NCI-H226 (cell line): ENCODE results near the gene GCDH.
"Not testable (repeated sequence)": the region's sequence is repeated elsewhere in the genome, so short reads cannot be mapped to it uniquely, and the experiment has no call there.

Source experiments
- DNase-seq: peaks from one replicate; pipeline ENCODE4 v3.0.0-alpha.2; 2015

GCDH gene

DNA sequence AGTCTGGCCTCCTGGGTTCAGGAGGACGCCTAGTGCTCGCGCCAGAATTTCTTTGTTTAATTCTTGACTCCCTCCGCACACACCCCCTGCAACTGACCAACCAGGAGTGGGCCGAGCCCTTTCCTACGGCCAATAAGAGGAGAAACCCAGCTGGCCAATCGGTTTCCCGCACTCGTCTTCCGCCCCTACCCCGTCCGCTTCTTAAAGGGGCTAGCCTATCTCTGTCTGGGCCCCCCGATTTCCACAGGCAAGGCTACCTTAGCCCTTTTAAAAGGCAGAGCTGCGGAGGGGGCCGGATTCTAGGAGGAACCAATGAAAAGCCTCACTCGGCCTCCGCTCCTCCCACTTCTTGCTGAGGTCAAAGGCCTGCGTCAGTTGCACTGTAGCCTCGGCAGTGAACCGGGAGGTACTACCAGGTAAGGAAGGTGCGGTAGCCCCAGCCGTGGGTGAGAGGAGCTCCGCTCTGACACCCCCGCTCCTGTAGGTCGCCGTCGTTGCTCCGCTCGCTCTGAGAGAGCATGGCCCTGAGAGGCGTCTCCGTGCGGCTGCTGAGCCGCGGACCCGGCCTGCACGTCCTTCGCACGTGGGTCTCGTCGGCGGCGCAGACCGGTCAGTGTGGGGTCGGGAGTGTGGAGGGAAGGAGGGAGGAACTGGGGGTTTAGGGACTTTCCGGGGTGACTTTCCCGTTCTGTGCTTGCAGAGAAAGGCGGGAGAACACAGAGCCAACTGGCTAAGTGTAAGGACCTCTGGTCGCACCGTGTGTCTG is at the start of gene GCDH:
GCDH (plus strand) TSS at position 374 of the 766 bp plus-strand sequence; CDS start at position 519, 145 bp downstream.
- DNase-seq = peak; percentile 100

DNA sequence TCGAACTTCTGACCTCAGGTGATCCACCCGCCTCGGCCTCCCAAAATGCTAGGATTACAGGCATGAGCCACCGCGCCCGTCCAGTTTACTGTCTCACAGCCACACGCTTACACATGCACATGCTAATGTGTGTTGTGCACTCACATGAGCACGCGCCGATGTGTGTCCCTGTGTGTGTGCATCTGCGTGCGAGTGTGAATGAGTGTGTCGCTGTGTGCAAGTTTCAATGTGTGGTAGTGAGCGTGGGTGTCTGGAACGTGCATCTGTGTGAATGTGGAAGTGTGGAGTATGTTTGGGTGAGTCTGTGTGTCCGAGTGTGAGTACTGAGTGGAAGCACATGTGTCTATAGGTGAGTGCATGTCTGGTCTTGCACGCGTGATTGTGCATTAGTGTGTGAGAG is 48.4 kb upstream of the GCDH start:
- DNase-seq = no peak

DNA sequence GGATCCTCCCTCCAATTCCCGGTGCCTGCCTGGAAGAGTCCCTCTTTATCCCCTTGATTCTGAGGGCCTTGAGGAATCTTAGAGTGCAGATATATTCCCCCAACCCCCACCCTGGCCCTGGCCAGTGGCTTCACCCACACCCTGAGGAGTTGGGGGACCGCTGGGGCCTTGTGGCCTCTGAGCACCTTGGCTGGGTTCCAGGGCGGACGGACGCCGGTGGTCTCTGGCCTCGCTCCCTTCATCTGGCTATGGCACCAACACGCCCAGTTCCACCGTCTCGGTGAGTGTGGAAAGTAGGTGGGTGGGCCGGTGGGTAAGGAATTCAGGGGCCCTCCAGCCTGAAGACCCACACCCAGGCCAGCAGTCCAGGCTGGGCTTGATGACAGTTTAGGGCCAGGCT is 47.6 kb upstream of the GCDH start:
- DNase-seq = no peak

DNA sequence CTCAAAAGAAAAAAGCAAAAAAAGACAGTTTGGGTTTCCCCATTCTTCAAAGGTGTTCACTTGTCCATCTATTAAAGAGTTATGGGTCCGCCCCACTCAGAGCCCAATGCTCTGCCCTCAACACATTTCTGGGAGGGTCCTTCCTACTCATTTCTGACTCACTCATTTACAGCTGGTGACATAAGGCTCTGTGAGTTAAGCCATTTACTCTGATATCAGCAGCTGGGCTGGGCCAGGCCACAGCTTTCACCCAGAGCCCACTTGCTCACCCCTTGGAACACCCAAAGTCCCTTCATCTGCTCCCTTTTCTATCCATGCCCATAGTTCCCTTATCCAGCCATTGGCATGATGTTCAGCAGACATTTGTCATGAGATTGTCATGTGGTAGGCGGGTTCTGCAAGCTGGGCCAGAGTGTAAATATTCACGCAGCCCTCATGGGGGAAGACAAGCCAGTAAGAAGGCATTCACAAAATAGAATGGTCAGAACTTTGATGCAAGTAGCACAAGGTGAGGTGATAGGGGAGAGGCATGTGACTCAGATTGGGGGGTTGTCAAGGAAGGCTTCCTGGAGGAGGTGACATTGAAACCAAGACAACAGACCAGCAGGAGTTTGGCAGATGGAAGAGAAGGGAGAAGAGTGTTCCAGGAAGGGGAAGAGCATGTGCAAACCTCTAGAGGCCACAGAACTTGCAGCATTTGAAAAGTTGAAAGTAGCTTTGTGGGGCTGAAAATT is 46.8 kb upstream of the GCDH start:
- no peak for DNase-seq

DNA sequence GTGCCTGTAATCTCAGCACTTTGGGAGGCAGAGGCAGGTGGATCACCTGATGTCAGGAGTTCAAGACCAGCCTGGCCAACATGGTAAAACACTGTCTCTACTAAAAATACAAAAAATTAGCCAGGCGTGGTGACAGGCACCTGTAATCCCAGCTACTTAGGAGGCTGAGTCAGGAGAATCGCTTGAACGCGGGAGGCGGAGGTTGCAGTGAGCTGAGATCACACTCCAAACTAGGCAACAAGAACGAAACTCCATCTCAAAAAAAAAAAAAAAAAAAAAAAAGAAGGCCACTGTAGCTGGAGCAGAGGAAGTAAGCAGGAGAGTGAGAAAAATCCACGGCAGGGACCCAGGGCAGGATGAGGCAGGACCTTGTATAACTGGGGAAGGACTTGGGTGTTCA is 44.3 kb upstream of the GCDH start:
- DNase-seq = not testable (repeated sequence)

DNA sequence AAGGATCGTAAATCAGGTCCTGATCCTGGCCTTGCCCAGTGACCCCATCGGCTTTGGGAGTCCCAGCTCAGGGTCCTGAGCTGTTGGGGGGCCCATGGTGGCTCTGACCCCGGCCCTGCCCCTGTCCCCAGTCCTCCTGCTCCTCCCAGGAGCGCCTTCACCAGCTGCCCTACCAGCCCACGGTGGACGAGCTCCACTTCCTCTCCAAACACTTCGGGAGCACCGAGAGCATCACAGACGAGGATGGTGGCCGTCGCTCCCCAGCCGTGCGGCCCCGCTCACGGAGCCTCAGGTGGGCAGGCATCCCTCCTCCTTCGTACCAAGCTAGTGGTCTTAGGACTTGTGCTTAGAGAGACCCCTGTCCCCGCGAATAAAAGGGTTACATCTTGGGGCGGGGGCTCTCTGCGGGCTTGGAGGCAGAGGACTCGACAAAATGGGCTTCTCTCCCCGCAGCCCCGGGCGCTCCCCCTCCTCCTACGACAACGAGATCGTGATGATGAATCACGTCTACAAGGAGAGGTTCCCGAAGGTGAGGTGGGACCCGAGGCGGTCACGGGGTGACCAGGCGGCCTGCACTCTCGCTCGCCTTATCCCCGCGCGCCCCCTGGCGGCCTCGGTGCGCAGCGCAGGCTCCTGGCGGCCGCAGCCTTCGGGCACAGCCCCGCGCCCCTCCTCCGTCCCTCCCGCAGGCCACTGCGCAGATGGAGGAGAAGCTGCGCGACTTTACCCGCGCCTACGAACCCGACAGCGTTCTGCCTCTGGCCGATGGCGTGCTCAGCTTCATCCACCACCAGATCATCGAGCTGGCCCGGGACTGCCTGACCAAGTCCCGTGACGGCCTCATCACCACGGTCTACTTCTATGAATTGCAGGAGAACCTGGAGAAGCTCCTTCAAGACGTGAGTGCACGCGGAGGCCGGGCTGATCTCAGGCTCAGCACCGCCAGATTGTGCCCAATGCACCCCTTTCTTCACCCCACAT is 43.5 kb upstream of the GCDH start:
- peak; percentile 63 for DNase-seq

DNA sequence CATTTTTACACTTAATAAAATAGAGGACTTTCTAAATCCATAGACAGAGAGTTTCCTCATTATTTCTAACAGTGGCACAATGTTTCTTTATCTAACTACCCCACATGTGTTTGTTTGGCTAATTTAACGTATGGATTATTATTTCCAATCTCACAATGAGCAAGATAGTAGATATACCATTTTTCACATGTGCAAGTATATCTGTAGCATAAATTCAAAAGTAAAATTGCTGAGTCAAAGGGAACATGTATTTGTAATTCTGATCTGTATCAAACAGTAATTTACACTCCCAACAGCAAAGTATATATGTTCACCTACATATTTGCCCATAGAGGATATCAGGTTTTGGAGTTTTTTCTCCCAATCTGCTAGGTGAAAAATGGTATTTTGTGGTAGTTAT is 34.3 kb upstream of the GCDH start:
- DNase-seq = no peak

DNA sequence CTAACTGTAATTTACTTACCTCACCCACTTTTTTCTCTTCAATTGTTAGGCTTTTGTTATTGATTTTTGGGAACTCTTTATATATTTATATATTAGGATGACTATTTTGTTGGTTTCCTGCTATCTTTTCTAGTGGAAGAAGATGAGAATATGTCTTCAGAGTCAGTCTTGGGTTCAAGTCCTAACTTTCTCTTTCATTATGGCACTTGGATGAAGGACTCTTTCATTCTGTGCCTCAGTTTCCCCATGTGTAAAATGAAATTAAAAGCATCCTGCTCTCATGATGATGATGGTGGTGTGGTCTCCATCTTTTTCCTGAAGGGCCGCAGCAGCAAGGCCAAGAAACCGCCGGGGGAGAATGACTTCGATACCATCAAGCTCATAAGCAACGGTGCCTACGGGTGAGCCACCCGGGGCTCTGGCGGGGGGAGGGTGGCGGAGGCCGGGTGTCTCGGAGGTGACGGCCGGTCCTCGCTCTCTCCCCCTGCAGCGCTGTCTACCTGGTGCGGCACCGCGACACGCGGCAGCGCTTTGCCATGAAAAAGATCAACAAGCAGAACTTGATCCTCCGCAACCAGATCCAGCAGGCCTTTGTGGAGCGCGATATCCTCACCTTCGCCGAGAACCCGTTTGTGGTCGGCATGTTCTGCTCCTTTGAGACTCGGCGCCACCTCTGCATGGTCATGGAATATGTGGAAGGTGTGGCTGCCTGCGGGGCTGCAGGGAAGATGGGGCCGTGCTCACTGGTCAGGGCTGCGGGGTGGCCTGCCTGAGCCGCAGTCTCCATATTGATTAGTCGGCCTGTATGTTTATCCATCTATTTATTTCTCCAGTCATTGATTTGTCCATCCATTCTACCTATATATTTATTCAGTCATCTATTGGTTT is 32.7 kb upstream of the GCDH start:
- no peak for DNase-seq

DNA sequence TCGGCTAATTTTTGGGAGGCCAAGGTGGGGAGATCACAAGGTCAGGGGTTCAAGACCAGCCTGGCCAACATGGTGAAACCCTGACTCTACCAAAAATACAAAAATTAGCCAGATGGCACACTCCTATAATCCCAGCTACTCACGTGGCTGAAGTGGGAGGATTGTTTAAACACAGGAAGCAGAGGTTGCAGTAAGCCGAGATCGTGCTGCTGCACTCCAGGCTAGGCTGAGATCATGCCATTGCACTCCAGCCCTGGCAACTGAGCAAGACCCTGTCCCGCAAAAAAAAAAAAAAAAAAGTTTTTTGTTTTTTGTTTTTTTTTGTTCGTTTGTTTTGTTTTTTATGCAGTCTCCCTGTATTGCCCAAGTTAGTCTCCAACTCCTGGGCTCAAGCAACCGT is 31.4 kb upstream of the GCDH start:
- DNase-seq = no peak

DNA sequence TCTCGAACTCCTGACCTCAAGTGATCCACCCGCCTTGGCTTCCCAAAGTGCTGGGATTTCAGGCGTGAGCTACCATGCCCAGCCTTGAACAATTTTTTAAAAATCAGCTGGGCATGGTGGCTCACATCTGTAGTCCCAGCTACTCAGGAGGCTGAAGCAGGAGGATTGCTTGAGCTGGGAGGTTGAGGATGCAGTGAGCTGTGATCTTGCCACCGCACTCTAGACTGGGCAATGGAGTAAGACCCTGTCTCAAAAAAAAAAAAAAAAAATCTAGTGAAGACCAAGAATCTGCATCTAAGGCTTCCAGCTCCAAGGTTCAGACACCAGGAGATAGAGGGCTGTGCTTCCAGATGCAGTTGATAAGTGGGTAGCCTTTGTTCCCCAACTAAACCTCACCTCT is 26.8 kb upstream of the GCDH start:
- DNase-seq = no peak

DNA sequence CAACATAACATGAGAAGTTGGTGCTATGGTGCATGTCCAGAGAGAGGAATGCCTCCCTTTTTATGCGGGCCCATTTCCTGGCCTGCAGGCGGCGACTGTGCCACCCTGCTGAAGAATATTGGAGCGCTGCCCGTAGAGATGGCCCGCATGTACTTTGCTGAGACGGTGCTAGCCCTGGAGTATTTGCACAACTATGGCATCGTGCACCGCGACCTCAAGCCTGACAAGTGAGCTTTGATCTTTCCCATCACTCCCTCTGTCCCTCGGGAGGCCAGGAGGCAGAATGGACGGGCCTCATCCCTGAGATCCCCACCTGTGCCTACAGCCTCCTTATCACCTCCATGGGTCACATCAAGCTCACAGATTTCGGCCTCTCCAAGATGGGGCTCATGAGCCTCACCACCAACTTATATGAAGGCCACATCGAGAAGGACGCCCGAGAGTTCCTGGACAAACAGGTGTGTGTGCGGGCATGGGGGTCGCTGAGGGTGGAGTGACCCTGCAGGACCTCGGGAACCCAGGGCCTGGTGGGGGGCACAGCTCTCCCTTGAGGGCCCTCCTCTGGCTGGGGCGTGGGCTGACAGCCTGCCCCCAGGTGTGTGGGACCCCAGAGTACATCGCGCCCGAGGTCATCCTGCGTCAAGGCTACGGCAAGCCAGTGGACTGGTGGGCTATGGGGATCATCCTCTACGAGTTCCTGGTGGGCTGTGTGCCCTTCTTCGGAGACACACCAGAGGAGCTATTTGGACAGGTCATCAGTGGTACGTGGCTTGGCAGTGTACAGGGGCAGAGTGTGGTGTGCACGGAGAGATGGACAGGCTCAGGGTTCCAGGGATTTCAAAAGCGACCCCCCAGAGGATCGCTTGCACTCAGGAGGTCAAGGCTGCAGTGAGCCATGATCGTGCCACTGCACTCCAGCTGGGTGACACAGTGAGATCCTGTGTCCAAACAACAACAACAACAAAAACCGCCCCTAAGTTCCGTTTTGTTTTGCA is 25.9 kb upstream of the GCDH start:
- DNase-seq = no peak

DNA sequence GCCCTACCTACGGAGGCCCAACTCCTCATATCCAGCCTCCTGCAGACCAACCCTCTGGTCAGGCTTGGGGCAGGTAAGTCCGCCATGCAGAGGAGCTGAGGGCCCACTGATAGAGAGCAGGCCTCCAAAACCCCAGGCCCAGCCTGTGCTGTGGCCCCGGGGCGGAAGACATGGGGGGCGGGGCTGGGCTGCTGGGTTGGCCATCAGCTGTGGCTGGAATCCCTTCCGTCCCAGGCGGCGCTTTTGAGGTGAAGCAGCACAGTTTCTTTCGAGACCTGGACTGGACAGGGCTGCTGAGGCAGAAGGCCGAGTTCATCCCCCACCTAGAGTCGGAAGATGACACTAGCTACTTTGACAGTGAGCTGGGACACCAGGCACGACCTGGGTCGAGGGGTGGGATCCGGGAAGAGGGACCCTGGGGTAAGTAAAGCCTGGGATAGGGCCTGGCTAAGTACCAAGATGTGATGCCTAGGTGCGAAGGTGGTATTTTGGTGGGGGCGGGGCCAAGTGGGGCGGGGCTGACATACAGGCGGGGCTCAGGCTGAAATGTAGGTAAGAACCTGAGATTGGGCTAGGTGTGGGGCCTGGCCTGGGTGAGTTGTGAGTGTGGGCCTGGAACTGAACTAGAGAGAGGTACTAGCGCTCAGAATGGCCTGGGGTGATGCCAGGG is 25.1 kb upstream of the GCDH start:
- no peak for DNase-seq

DNA sequence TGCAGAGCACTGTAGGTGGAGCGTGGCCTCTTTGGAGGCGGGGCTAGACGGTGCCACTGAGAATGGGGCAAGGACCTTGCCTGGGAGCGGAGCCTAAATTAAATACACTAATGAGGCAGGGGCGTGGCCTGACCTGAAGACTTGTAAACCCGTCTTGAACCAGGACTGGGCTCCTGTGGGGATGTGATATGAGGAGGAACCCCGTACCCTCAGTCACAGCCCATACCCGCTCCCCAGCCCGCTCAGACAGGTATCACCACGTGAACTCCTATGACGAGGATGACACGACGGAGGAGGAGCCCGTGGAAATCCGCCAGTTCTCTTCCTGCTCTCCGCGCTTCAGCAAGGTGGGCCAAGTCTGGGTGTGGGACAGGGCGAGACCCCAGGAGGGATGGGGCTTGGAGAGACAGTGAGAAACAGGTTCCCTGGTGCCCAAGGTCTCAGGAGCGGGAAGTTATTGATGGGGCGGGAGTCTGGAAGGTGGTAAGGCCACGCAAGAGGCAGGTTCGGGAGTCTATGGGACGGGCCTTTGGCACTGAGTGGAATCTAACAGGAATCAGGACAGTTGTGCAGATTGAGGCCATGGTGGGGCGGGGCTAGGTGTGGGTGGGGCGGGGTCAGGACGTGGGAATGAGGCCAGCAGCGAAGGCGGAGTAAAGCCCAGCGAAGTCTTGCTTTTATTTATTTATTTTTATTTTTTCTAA is 24.4 kb upstream of the GCDH start:
- DNase-seq = no peak

DNA sequence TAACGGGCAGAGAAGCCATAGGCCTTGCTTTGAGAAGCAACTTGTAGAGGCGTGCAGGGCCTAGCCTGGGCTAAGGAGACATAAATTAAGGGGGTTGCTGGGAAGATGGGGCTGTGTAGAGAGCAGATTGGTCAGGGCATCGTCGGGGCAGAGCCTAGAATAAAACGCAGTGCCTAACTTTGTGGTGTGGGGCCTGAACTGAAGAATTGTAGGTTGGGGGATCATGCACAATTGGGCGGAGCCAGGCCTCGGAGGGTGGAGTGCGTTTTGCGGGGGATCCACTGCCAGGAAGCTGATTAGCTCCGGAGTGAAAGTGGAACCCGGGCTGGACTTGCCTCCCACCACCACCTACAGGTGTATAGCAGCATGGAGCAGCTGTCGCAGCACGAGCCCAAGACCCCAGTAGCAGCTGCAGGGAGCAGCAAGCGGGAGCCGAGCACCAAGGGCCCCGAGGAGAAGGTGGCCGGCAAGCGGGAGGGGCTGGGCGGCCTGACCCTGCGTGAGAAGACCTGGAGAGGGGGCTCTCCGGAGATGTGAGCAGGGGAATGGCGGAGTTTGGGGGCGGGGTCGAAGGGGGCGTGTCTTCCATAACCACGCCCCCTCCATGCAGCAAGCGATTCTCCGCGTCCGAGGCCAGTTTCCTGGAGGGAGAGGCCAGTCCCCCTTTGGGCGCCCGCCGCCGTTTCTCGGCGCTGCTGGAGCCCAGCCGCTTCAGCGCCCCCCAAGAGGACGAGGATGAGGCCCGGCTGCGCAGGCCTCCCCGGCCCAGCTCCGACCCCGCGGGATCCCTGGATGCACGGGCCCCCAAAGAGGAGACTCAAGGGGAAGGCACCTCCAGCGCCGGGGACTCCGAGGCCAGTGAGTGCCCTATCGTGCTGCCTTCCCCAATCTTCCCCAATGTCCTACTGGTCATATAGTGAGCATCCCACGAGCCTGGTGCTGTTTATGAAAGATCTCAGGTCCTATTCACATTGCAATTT is 23.6 kb upstream of the GCDH start:
- DNase-seq = peak; percentile 66

DNA sequence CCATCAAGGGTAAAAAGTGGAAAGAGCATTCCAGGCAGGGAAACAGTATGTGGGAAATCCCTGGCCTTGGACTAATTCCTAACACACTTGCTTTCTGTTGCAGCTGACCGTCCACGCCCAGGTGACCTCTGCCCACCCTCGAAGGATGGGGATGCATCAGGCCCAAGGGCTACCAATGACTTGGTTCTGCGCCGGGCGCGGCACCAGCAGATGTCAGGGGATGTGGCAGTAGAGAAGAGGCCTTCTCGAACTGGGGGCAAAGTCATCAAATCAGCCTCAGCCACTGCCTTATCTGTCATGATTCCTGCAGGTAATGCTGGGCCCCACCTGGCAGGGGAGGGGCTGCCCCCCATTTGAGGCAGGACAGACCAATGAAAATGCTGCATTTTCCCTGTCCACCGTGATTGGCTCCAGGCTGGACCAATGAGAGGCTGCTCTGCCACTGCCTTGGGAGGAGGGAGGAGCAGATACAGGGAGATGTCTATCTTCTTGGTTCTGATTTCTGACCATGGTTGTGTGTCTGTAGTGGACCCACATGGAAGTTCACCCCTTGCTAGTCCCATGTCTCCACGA is 22.3 kb upstream of the GCDH start:
- peak; percentile 32 for DNase-seq

DNA sequence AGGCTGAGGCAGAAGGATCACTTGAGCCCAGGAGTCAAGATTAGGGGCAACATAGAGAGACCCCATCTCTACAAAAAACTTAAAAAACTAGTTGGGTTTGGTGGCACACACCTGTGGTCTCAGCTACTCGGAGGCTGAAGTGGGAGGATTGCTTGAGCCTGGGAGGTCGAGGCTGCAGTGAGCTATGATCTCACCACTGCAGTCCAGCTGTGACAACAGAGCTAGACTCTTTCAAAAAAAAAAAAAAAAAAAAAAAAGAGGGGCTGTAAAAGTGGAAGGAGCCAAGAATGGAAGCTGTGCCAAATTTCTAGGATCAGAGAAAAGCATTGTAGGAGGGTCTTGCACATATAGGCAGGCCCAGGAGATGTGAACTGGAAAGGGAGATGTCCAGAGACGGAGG is 19.3 kb upstream of the GCDH start:
- DNase-seq = no peak

DNA sequence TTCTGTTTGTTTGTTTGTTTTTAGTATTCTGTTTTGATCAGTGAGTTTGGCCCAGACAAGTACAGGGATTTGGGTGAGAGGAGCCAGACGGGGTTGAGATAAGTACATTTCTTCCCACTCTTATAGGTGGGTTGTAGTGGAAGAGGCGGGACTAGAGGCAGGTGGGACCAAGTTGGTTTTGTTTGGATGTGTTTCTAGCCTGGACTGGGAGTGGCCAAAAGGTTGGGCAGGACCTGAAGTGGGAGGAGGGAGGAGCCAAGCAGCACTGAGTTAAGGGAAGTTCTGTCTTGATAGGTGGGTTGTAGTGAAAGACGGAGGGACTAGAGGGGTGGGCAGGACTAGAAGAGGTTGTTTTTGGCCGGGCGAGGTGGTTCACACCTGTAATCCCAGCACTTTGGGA is 18.7 kb upstream of the GCDH start:
- no peak for DNase-seq
